ENCODE data around the gene NTM.

- TF ChIP-seq CTCF (IDR thresholded peaks at IDR 0.05; ENCODE audit: control extremely low read depth in 1 of 3, insufficient read depth in 1 of 3, low read depth in 1 of 3, low read length in 3 of 3) = peak in 2 of 3 experiments; percentile 57 to 61; a peak in 3 of 4 replicates
- TF ChIP-seq CEBPB (IDR thresholded peaks at IDR 0.05; ENCODE audit: low read depth, low read length) = no peak
- no peak for TF ChIP-seq TAF1 (IDR thresholded peaks at IDR 0.05; ENCODE audit: low read depth, low read length)
- TF ChIP-seq POLR2A (IDR thresholded peaks at IDR 0.05; ENCODE audit: control extremely low read depth in 1 of 2, low read depth in 2 of 2, low read length in 2 of 2) = no peak
- no peak for TF ChIP-seq EP300 (IDR thresholded peaks at IDR 0.05; ENCODE audit: borderline replicate concordance in 1 of 2, low read depth in 2 of 2, low read length in 2 of 2)
- no peak for TF ChIP-seq MAFK (IDR thresholded peaks at IDR 0.05; ENCODE audit: low read depth, low read length)
- TF ChIP-seq POLR2AphosphoS5 (IDR thresholded peaks at IDR 0.05; ENCODE audit: low read depth, low read length) = no peak
- no peak for TF ChIP-seq USF2 (IDR thresholded peaks at IDR 0.05; ENCODE audit: low read length)
- TF ChIP-seq E2F6 (IDR thresholded peaks at IDR 0.05) = no peak
- TF ChIP-seq MAX (IDR thresholded peaks at IDR 0.05) = no peak
Observed at GRCh38 chr11:132028380-132029240, 658.2 kb downstream of the NTM start.
